Fibroblast of peridontal ligament (primary cell): ENCODE measurements around the gene ANKS3.
A peak's percentile ranks its signal among the peaks of the same experiment; 100 is the strongest.

ENCODE experiments used
- DNase-seq: peaks from one replicate; pipeline ENCODE4 v3.0.0-alpha.2; 2010; ENCODE audit errors: extremely low read depth

Gene ANKS3

DNA sequence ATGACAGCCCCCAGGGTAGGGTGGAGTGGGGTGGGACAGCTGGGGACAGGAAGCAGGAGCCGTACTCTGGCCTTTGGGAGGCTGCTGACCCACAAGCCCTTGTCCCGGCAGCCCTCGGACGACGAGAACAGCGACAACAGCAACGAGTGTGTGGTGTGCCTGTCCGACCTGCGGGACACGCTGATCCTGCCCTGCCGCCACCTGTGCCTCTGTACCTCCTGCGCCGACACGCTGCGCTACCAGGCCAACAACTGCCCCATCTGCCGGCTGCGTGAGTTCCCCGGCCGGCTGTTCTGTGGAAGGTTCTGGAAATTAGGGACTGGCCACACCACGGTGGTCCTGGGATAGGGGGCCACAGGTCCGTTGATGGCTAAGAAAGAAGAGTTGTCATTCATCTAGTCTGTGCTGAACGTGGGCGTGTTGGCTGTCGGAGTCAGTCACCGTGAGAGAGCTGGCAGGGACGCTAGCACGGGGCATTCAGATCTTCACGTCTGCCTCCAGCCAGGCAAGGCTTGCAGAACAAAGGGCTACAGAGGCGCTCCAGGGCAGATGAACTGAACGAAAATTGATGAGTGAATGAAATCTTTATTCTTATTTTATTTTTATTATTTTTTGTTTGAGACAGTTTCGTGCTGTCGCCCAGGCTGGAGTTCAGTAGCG, 60.6 kb downstream of the ANKS3 start:
- DNase-seq, result no peak

DNA sequence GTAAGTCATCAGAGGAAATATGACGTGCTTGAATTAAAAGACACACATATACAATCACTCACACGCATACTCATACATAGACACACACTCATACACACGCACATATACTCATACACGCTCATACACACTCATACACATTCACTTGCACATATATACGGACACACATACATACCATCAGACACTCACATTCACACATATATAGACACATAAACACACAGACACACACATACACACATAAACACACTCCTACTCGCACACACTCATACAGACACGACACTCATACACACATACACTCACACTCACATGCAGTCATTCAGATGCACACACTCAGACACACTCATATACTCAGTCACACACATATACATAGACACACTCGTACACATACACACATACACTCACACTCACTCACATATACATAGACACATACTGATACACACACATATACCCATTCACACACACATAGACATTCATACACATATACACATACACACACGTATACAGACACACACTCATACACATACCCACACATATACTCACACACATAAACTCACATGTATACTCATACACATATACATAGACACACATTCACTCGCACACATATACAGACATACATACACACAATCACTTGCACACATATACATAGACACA, 65.6 kb downstream of the ANKS3 start:
- DNase-seq, result no peak

DNA sequence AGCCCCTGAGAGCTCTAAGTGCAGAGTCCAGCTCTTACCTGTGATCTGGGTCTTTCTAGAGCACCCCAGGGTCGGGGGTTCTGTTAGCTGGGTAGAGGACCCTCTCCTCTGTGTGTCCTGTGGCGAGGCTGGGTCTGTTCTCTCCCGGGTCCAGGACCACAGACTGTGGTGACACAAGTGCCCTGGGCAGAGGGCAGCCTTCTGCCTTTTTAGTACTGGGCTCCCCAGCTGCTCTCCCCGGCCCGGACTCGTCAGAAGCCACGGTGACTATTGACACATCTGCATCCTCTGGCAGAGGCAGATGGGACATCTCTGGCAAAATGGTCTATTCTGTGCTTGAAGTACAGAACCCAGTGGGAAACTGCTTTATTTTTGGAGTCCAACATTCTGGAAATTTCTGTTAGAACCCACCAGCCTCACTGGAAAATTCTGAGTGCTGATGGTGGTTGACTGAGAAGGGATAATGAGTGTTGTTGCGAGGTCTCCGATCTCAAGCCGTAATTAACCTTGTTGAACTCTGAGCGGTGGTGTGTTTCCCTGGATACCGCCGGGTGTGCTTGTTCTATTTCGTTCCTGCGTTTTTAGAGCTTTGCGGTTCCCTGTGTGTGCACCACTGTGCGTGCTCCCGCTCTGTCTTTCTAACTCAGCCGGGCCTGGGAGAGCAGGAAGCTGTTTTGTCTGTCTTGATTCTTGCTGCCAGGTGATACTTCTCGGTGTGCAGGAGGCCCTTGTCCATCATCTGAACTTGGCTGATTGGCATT, 66.7 kb downstream of the ANKS3 start:
- no peak for DNase-seq

DNA sequence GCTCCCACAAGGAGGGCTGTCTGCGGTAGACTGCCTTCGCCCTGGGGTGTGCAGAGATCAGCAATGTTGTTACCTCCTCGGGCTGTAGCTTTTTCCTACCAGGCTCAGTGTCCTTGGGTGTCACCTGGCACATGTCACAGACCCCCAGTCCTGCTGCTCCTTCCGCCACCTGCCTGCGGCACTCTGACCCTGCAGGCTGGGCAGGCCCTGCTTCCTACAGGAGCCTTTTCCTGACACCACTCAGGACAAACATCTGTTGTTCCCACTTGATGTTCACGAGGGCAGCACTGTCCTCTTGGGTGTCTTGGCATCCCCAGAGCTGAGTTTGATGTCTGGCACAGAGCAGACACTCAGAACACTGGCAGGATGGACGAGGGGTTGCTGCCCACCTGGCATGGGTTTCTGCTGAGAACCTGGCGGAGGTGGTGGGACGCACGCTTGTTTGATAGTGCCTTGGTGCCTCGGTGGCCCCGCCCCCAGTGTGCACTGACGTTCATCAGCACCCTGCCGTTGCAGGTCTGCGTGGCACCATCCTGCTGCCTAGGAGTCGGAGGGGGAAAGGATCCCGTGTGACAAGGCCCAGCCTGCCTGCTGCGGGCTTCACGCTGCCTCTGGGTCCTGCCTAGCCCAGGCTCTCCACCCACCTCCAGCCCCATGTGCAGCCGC, 67.4 kb downstream of the ANKS3 start:
- DNase-seq, result no peak

DNA sequence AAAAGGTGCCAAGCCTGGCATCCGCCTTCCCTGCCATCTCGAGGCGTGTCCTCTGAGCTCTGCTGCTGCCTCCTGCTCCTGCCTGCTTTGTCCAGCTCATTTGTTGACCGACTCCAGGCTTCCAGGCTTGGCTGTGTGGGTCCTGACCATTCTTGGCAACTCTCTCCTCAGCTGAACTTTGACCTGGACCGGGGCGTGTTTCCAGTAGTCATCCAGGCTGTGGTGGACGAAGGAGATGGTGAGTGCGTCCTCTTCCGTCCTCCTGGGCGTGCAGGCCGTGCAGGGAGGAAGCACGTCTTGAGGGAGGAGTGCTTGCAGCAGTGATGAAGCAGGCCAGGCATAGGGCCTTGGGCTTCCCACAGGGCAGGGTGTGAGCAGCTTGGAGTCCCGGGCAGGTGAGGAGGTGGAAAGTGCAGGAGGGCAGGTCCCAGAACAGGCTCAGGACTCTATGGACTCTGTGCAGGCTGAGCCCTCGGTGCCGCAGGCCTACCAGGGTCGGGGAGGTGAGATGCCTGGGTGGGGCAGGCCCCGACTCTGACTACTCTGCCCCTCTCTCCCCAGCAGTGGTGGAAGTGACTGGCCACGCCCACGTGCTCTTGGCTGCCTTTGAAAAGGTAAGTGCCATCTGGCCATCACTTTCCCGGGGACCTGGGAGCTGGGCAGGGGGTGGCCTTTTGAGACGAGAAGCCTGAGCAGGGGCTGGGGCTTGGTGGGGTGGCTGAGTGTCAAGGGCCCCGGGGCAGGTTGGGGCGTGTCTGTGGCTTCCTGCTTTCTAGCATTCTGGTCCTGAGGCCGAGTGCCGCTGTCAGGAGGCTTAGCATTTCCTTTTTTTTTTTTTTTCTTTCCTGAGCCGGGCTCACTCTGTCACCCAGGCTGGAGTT, 69.3 kb downstream of the ANKS3 start:
- DNase-seq, result no peak

DNA sequence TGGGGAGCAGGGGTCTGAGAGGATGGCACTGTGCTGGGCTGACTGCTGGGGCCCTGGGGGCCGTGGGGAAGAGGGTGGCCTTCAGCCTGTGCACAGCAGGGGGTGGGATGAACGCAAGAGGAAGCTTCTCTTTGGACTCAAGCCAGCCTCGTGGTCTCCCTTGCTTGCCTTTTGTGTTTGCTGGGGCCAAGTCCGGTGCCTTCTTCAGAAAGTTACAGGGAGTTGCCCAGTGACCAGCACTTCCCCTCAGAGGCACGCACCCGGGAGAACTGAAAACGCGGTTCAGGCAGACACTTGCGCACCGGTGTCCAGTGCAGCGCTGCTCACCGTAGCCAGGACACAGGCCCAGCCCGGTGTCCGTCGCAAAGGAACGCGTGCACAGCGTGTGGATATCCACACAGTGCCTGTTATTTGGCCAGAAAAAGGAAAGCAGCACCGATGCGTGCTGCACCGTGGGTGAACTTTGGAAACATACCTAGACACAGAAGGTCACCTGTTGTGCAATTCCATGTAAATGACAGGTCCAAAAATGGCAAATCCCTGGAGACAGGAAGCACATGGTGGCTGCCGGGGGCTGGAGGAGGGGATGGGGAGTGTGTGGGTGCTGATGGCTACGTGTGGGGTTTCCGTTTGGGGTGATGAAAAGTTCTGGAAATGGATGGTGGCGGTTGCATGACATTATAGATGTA, 70.2 kb downstream of the ANKS3 start:
- DNase-seq, result no peak

DNA sequence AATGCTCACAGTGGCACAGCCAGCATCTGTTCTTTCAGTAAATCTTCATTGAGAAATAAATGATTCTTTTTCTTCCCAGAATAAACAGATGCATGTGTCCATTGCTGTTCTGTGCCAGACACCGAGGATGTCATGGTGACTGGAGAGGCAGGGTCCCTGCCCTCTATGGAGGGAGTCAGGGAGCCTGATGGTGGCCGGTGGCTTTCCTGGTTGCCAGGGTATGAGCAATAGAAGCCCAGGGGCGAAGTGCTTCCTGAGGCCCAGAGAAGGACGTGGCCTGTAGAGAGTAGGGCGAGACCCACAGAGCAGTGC, 70.7 kb downstream of the ANKS3 start:
- no peak for DNase-seq

DNA sequence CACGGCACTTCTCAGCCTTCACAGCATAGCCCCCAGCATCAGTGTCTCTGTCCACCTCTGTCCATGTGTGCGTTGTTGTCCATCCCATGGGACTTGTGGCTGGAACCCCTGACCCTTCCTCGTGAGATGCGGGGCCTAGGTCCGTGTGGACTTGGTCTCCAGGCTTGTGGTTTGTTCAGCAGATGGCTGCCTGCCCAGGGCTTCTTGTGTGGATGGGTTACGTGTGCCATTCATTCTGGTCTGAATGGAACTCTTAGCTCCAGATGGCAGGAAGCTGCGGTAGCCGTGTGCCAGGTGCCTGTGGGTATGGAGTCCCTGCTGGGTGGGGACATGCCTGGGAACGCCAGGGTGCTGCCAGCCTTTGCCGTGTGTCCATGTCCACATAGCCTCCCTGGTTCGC, 72.4 kb downstream of the ANKS3 start:
- DNase-seq, result peak; percentile 7

DNA sequence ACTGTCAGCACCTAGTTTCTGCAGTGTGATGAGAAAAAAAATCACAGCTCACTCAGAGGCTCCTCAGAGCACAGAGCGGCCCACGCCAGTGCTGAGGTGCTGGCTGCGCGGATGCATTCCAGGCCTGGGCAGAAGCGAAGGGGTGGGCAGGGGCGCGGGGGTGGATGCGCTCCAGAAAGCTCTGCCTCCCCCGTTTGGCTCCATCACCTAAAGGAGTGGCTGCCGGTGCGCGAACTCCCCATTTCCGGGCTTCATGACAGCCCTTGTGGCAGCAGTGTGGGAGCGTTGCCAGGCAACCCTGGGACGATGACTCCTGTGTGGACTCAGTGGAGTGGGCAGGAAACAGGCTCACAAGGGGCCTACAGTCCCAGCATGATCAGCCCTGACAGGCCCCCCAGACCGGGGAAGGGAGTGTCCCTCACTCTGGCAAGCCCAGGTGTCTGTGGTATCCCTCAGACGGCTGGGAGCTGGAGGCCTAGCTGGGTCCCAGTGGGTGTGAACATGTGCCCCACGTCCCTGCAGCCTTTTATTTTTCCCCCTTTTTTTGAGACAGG, 73.5 kb downstream of the ANKS3 start:
- peak; percentile 14 for DNase-seq

DNA sequence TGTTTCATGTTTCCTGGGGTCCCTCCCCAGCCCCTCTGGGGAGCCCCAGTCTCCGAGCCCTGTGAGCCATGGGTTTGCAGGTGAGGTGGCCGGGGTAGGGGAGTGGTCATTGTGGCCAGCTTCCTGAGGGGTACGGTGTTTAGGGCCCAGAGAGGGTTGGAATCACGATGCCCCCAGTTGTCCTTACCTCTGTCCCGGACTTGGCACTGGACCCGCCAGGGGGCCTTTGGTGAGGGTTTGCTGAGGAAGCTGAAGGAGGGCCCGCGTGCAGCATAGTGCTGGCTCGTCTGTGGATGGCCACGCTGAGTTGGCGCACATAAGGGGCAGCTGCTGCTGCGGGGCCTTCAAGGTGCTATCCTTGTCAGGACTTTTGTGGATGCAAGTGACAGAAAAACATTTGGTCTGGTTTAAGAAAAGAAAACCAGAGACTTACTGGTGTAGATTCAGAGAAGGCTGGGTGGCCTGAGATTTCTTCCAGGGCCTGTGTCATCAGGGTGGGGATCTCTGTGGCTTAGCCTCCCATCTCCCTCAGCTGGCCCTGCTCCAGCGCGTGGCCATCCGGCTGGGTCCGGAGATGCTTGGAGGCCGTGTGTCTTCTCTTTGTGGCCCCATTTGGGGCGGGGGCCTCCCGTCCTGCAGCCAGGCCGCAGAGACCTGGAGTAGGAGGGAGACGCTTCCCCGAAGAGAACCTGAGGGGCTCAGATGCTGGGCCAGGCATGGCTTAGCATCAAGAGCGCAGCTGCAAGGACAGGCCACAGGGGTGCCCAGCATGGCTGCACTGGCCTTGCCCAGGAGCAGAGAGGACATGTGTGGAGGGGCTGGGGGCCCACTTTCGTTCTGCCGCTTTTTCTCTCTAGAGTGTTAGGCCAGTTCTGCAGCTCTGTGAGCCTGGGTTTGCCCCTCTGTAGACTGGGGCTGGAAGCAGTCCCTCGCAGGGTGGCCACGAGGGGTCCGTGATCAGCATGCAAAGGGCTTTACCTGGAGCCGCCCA, 74.4 kb downstream of the ANKS3 start:
- no peak for DNase-seq

DNA sequence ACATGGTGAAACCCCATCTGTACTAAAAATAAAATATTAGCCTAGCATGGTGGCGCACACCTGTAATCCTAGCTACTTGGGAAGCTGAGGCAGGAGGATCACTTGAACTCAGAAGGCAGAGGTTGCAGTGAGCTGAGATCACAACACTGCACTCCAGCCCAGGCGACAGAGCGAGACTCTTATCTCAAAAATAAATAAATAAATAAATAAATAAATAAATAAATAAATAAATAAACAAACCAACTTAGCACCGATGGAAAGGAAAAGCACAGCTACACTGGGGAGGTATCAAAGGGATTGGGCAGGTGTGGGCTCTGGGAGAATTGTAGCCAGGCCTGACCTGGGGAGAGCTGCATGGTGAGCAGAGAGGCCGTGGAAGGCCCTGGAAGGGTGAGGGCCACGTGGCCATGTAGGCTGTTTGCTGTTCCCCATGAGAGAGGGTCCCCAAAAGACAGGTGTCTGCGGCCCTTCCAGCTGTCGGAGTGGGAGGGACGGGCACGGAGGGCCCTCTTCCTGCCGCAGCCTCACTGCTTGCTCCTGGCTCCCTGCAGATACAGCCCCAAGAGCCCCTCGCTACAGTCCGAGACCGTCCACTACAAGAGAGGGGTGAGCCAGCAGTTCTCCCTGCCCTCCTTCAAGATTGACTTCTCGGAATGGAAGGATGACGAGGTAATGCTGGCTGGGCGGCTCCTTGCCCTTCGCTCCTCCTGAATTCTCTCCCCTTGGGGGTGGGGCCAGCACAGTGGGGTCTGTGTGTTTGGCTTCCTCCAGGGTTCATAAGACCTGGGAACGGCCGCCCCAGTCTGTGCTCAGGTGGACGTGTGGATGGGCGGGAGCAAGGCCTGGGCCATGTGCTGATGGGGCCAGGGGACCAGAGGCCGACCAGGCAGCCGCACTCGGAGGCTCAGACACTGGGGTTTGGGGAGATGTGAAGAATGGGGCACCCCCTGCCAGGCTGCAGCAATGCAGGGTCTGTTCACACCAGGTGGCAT, 77.1 kb downstream of the ANKS3 start:
- no peak for DNase-seq

DNA sequence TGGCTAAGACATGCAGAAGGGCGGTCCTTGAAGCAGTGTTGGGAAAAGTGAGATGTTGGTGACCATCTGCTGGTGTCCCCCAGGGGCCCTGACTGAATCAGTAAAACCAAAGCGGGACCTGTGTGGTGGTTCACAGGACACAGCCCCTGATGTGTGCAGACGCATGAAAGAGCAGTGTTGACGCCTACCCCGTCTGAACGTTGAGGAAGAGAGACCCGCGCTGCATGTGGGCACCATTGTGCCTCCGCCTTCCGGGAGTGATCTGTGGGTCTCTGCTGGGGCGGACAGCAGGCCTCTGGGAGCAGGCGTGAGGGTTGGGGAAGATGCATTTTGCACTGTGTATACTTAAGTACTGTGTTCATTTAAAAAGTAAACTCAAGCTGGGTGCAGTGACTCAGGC, 77.8 kb downstream of the ANKS3 start:
- no peak for DNase-seq

DNA sequence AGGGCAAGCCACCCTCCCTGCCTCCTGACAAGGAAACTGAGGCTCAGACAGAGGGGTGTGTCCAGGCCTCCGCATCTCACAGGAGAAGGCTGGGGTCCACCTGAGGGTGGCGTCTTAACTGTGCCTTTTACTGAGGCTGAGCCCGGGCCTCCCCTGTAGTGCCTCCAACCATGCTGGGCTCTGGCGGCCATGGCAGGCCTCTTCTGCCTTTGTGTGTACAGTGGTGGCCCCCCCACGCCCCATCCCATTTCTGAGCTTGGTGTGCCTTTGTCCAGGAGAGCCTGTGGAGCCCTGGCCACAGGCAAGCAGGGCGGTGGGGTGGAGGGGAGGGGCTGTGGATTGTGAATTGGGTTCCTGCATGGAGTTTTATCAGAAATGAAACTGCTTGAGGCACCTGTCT, 78.3 kb downstream of the ANKS3 start:
- DNase-seq, result no peak

DNA sequence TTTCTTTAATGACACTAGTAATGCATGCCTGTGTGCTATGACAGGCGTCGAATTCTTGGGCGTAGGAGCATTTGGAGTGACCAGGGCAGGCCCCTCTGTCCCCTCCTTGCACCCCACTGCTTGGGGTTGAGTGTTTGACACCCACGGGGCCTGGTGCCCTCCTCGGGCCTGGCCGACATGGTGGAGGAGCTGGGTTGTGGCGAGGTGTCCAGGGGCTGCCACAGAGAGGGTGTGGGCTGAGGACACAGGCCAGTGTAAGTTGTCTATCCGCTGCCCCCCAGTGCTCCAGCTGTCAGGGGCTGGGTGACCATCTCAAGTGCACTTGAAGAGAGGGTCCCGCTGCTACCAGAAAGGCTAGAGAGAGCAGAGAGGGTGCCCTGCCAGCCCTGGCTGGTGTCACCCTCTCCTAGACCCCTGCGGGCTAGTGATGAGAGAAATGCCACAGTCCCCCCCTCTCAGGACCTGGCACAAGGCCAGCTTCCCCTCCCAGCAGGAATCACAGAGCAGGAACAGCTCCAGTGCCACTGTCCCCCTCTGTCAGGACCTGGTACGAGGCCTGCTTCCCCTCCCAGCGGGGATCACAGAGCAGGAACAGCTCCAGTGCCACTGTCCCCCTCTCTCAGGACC, 79.0 kb downstream of the ANKS3 start:
- no peak for DNase-seq

DNA sequence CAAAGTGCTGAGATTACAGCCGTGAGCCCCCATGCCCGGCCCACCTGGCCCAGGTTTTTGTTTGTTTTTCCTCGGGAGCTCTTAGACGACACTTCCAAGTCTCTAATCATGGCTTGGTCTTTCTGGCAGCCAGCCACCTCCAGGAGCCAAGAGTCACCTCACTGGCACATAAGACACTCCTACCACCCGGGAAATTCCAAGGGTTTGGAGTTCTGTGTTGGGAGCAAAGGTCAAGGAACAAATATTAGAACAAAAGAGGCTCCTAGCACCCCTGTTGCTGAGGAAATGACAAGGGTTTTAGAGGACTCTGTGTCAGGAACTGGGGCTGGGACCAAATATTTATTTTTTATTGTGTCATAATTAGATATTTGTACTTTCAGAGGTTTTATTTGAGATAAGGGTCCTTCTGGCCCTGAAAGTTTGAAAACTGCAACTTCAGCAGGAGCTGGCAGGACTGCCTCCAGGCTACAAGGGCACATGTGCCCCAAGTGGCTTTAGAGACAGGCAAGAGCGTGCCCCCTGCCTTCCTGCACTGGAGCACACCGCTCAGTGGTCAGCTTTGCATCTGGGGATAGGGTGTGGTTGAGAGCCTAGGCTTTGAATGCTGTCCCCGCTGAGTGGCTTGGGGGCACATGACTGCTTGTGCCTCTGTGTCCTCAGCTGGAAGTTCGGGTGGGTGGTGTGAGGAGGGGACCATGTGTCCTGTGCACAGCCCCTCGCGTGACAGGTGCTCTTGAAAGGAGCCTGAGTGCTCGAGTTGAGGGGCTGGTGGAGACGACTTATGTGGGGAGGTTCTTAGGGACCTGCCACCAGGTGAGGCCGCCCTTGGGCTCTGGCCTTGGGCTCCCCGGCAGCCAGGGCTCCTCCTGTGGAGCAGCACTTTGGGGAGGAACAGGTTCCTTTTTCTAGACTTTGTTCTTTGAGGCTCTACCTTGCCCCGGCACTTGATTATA, 79.8 kb downstream of the ANKS3 start:
- no peak for DNase-seq

DNA sequence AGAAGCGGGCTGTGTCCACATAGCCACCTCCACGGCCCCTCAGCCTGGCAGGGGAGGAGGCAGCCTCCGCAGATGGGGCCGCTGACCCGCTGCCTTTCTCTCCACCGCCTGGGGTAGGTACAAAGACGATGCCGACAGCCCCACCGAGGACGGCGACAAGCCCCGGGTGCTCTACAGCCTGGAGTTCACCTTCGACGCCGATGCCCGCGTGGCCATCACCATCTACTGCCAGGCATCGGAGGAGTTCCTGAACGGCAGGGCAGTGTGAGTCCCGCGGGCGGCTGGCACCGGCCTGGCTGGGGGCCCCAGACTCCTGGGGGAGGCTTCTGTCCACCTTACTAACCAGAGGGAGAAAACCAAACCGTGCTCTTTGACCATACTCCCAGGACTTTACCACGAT, 81.5 kb downstream of the ANKS3 start:
- DNase-seq, result no peak

DNA sequence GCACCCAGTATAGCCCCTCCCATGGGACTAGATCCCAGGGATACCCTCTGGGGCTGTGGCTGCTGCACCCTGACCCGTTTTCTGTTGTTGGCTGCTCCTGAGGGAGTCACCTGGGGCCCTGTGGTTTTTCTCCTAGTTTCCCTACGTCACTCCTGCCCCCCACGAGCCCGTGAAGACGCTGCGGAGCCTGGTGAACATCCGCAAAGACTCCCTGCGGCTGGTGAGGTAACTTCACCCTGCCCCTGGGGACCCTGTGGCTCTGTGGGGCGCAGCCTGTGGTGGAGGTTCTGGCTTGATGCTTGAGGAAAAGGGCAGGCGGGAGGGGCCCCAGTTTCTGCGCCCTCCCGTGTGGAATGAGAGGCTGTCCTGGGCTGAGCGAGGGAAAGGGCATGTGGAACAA, 82.2 kb downstream of the ANKS3 start:
- DNase-seq, result no peak
